H1 (cell line): ENCODE data around the gene PTPRF. TPM values are rescaled to one million over a fixed set of nuclear protein-coding genes. Genes with fewer than 3 reads are reported as not detected.

Experiments
- CTCF ChIA-PET: fragments of 300-600 bp; sonication (Branson Sonifier 250); formaldehyde crosslinking; loops from one replicate; lab custom pipeline; 2021; ENCODE audit not compliant: partially characterized antibody; lab: Charles Lee
- POLR2A ChIA-PET: fragments of 300-600 bp; sonication (Branson Sonifier 250); formaldehyde crosslinking; loops from one replicate; lab custom pipeline; 2021; ENCODE audit warnings: inconsistent platforms; ENCODE audit not compliant: partially characterized antibody; lab: Charles Lee
- DNase-seq, 2 experiments: peaks; one replicate each; pipeline versions ENCODE4 v3.0.0 to v3.0.0-alpha.2; 2010 to 2022; ENCODE audit warnings: low spot score in 2 of 2, low read depth in 1 of 2, mixed read lengths in 1 of 2
- FAIRE-seq: peaks from 2 replicates; lab custom pipeline; 2011; peaks lifted over from hg19 to GRCh38; lab: Jason Lieb, UNC
- H2AFZ ChIP-seq: 2 replicates; pipeline ENCODE4 v1.8.1; 2012; ENCODE audit warnings: low read length, inconsistent platforms
- H2AK5ac ChIP-seq: 2 replicates; pipeline ENCODE4 v1.6.1; 2013; ENCODE audit warnings: low read depth, low read length
- H2BK120ac ChIP-seq: replicated peaks from 2 replicates; pipeline ENCODE3; 2013; ENCODE audit warnings: low read depth, low read length, inconsistent platforms
- H2BK12ac ChIP-seq: 2 replicates; pipeline ENCODE4 v1.6.1; 2013; ENCODE audit warnings: low read depth, low read length
- H2BK15ac ChIP-seq: 2 replicates; pipeline ENCODE4 v1.6.1; 2013; ENCODE audit warnings: low read length
- H2BK20ac ChIP-seq: 2 replicates; pipeline ENCODE4 v1.6.1; 2013; ENCODE audit warnings: low read length
- H2BK5ac ChIP-seq: 2 replicates; pipeline ENCODE4 v1.6.1; 2013; ENCODE audit warnings: low read depth, low read length
- H3K14ac ChIP-seq: 2 replicates; pipeline ENCODE4 v1.6.1; 2013; ENCODE audit warnings: inconsistent platforms; ENCODE audit not compliant: insufficient read length
- H3K18ac ChIP-seq: 2 replicates; pipeline ENCODE4 v1.6.1; 2013; ENCODE audit warnings: low read length; ENCODE audit errors: extremely low read depth
- H3K23ac ChIP-seq: 2 replicates; pipeline ENCODE4 v1.6.1; 2013; ENCODE audit warnings: inconsistent platforms; ENCODE audit not compliant: insufficient read length
- H3K23me2 ChIP-seq: 2 replicates; pipeline ENCODE4 v1.6.1; 2013; ENCODE audit warnings: low read depth, low read length
- H3K27ac ChIP-seq: 2 replicates; pipeline ENCODE4 v1.6.1; 2011; ENCODE audit warnings: low read depth, low read length, inconsistent platforms
- H3K27me3 ChIP-seq, 4 experiments: replicated peaks in 1 of 4; 1 replicate in 1 of 4; 2 replicates in 3 of 4; pipeline versions ENCODE4 v1.6.1 to v1.8.1; 2011 to 2013; ENCODE audit warnings: low read length in 3 of 4, mild to moderate bottlenecking in 3 of 4, inconsistent platforms in 2 of 4, mixed read lengths in 2 of 4, moderate library complexity in 1 of 4; ENCODE audit not compliant: control insufficient read depth in 3 of 4, insufficient read depth in 3 of 4; ENCODE audit errors: extremely low read depth in 1 of 4
- H3K36me3 ChIP-seq, 4 experiments: 2 replicates each; pipeline versions ENCODE4 v1.6.1 to v1.8.1; 2011 to 2013; ENCODE audit warnings: mild to moderate bottlenecking in 4 of 4, low read length in 3 of 4, moderate library complexity in 2 of 4, control low read depth in 1 of 4, inconsistent platforms in 1 of 4; ENCODE audit not compliant: insufficient read depth in 4 of 4, control insufficient read depth in 2 of 4
- H3K4ac ChIP-seq: replicated peaks from 2 replicates; pipeline ENCODE3; 2013; ENCODE audit warnings: low read length, low read depth, mixed read lengths, inconsistent platforms; ENCODE audit not compliant: insufficient read length
- H3K4me1 ChIP-seq, 4 experiments: replicated peaks in 1 of 4; 1 replicate in 1 of 4; 2 replicates in 3 of 4; pipeline versions ENCODE4 v1.6.1 to v1.8.1; 2011 to 2013; ENCODE audit warnings: low read length in 3 of 4, inconsistent platforms in 2 of 4, mixed read lengths in 1 of 4; ENCODE audit not compliant: insufficient read depth in 4 of 4, control insufficient read depth in 3 of 4
- H3K4me2 ChIP-seq, 2 experiments: 2 replicates each; pipeline versions ENCODE4 v1.6.1 to v1.8.1; 2011 to 2013; ENCODE audit warnings: low read depth in 2 of 2, low read length in 2 of 2, control low read depth in 1 of 2, inconsistent platforms in 1 of 2, mild to moderate bottlenecking in 1 of 2; ENCODE audit not compliant: insufficient read depth in 1 of 2
- H3K4me3 ChIP-seq, 4 experiments: fragments of 200-600, 300-600 bp in 1 of 4; sonication (generic), shearing (Covaris generic), sonication (Bioruptor Twin) in 1 of 4; 2 replicates each; pipeline versions ENCODE4 v1.5.1 to v1.8.1; 2011 to 2016; ENCODE audit warnings: low read length in 4 of 4, low read depth in 3 of 4, control low read depth in 2 of 4, inconsistent platforms in 2 of 4, mild to moderate bottlenecking in 2 of 4, mixed read lengths in 1 of 4, moderate library complexity in 1 of 4; ENCODE audit not compliant: insufficient read depth in 2 of 4; ENCODE audit errors: extremely low read depth in 1 of 4
- H3K56ac ChIP-seq: replicated peaks from 2 replicates; pipeline ENCODE3; 2013; ENCODE audit warnings: low read depth, mild to moderate bottlenecking, mixed read lengths, low read length, inconsistent platforms; ENCODE audit not compliant: insufficient read length
- H3K79me1 ChIP-seq: 2 replicates; pipeline ENCODE4 v1.6.1; 2013; ENCODE audit warnings: low read depth, low read length, control low read depth
- H3K79me2 ChIP-seq, 2 experiments: 2 replicates each; pipeline versions ENCODE4 v1.6.1 to v1.8.1; 2012 to 2013; ENCODE audit warnings: low read length in 2 of 2, mild to moderate bottlenecking in 2 of 2, inconsistent platforms in 1 of 2; ENCODE audit not compliant: insufficient read depth in 2 of 2, control insufficient read depth in 1 of 2
- H3K9ac ChIP-seq, 4 experiments: replicated peaks in 1 of 4; 1 replicate in 1 of 4; 2 replicates in 3 of 4; pipeline versions ENCODE4 v1.6.1 to v1.8.1; 2011 to 2013; ENCODE audit warnings: low read depth in 3 of 4, low read length in 3 of 4, control low read depth in 2 of 4, mild to moderate bottlenecking in 2 of 4, moderate library complexity in 2 of 4, inconsistent platforms in 1 of 4; ENCODE audit errors: extremely low read depth in 1 of 4
- H3K9me3 ChIP-seq, 2 experiments: 2 replicates each; pipeline versions ENCODE4 v1.6.1 to v1.8.1; 2012 to 2013; ENCODE audit warnings: mild to moderate bottlenecking in 2 of 2, moderate library complexity in 2 of 2, control low read depth in 1 of 2, inconsistent platforms in 1 of 2, low read depth in 1 of 2, low read length in 1 of 2, mixed read lengths in 1 of 2; ENCODE audit not compliant: insufficient read depth in 2 of 2
- H4K20me1 ChIP-seq, 2 experiments: replicated peaks in 1 of 2; 2 replicates each; pipeline versions ENCODE3 to v1.8.1; 2011 to 2013; ENCODE audit warnings: inconsistent platforms in 2 of 2, low read length in 2 of 2, mild to moderate bottlenecking in 1 of 2; ENCODE audit not compliant: insufficient read depth in 2 of 2, control insufficient read depth in 1 of 2
- H4K5ac ChIP-seq: 2 replicates; pipeline ENCODE4 v1.6.1; 2013; ENCODE audit warnings: low read length, low read depth, mixed read lengths, inconsistent platforms; ENCODE audit not compliant: insufficient read length
- H4K8ac ChIP-seq: 2 replicates; pipeline ENCODE4 v1.8.0; 2013; ENCODE audit warnings: mild to moderate bottlenecking, moderate library complexity, low read length, inconsistent platforms; ENCODE audit not compliant: insufficient read depth; ENCODE audit errors: extremely low read depth
- H4K91ac ChIP-seq: replicated peaks from 2 replicates; pipeline ENCODE3; 2013; ENCODE audit warnings: low read length, mixed read lengths, inconsistent platforms; ENCODE audit not compliant: insufficient read length
- CBX8 ChIP-seq: fragments of 300-800, 300-1000 bp; sonication (generic); IDR thresholded peaks from 2 replicates; pipeline ENCODE4 v1.7.1; 2016; ENCODE audit warnings: low read depth, low read length, borderline replicate concordance
- CTBP2 ChIP-seq: IDR thresholded peaks from 2 replicates; pipeline ENCODE4 v1.7.0; 2011; ENCODE audit warnings: borderline replicate concordance, mild to moderate bottlenecking, moderate library complexity, mixed read lengths, low read length; ENCODE audit not compliant: insufficient read depth, insufficient read length
- JUN ChIP-seq: IDR thresholded peaks from 2 replicates; pipeline ENCODE4 v1.6.1; 2011; ENCODE audit warnings: low read depth, mild to moderate bottlenecking, improper control_type of control experiment, low read length
- JUND ChIP-seq: IDR thresholded peaks from 2 replicates; pipeline ENCODE4 v1.6.1; 2011; ENCODE audit warnings: mild to moderate bottlenecking, improper control_type of control experiment, low read length
- RAD21 ChIP-seq, 2 experiments: IDR thresholded peaks in 1 of 2; conservative IDR thresholded peaks in 1 of 2; 2 replicates each; pipeline ENCODE4 v1.6.1; 2011; ENCODE audit warnings: low read depth in 2 of 2, low read length in 2 of 2, improper control_type of control experiment in 1 of 2, inconsistent platforms in 1 of 2, mild to moderate bottlenecking in 1 of 2, moderate library complexity in 1 of 2
- RBBP5 ChIP-seq: IDR thresholded peaks from 2 replicates; pipeline ENCODE4 v1.7.1; 2012; ENCODE audit warnings: low read depth, mild to moderate bottlenecking, inconsistent platforms, low read length, moderate library complexity, borderline replicate concordance
- SIN3A ChIP-seq, 2 experiments: IDR thresholded peaks in 1 of 2; conservative IDR thresholded peaks in 1 of 2; 2 replicates each; pipeline ENCODE4 v1.6.1; 2011 to 2012; ENCODE audit warnings: low read length in 2 of 2, improper control_type of control experiment in 1 of 2, low read depth in 1 of 2, mild to moderate bottlenecking in 1 of 2
- SP4 ChIP-seq: IDR thresholded peaks from 2 replicates; pipeline ENCODE4 v1.6.1; 2012; ENCODE audit warnings: low read length, inconsistent platforms
- TCF12 ChIP-seq: IDR thresholded peaks from 2 replicates; pipeline ENCODE4 v1.6.1; 2011; ENCODE audit warnings: low read depth, mild to moderate bottlenecking, low read length
- YY1 ChIP-seq: IDR thresholded peaks from 2 replicates; pipeline ENCODE4 v1.6.1; 2011; ENCODE audit warnings: low read depth, mild to moderate bottlenecking, low read length
- ZNF274 ChIP-seq: IDR thresholded peaks from 2 replicates; pipeline ENCODE4 v1.7.0; 2012; ENCODE audit warnings: low read length, borderline replicate concordance; ENCODE audit errors: extremely low read depth
- WGBS, 2 experiments: shearing (Covaris generic) in 1 of 2; methylation state at CpG; one replicate each; pipeline versions ENCODE4 v1.1.6 to v1.1.7; 2013 to 2015; ENCODE audit warnings: low lambda C conversion rate in 2 of 2, mixed read lengths in 2 of 2, inconsistent platforms in 1 of 2, low coverage in 1 of 2, missing lambda C conversion rate in 1 of 2; ENCODE audit not compliant: insufficient replicate concordance in 2 of 2, insufficient coverage in 1 of 2, insufficient read length in 1 of 2; ENCODE audit errors: extremely low coverage in 1 of 2, missing lambda C conversion rate in 1 of 2; 5-methylcytosine and 5-hydroxymethylcytosine counted together
- polyA plus RNA-seq, 7 experiments: library from polyadenylated mRNA; depleted of rRNA in 3 of 7; stranded (reverse) in 5 of 7; unstranded in 2 of 7; fragments of >200 nt in 5 of 7; fragments of 200-250 nt in 2 of 7; gene quantifications; 1 replicate in 5 of 7; 2 replicates in 1 of 7; 4 replicates in 1 of 7; pipeline versions ENCODE4 v1.2.1 to v1.2.3, GENCODE V29; 2011 to 2013; ENCODE audit warnings: missing spikeins in 2 of 7, mixed read lengths in 2 of 7
- total RNA-seq: library from RNA; stranded (reverse); fragmentation: NEBNext Ultra II Directional; extraction: Animal tissue kit (Norgen Biotek cat#: 25700); gene quantifications from 2 replicates; pipeline ENCODE4 v1.2.1, GENCODE V29; 2021
- TF ChIP-seq, protein P1 (sequence below): IDR thresholded peaks from 2 replicates; pipeline ENCODE4 v1.6.1; 2011; ENCODE audit warnings: low read depth, mild to moderate bottlenecking, low read length; ENCODE audit not compliant: insufficient read depth

The PTPRF gene
- total and polyA plus RNA-seq, 2 of the 8 experiments (the other 6 are each of a cell fraction or from before 2014, with no cell fraction given) = 136 to 231 TPM

DNA sequence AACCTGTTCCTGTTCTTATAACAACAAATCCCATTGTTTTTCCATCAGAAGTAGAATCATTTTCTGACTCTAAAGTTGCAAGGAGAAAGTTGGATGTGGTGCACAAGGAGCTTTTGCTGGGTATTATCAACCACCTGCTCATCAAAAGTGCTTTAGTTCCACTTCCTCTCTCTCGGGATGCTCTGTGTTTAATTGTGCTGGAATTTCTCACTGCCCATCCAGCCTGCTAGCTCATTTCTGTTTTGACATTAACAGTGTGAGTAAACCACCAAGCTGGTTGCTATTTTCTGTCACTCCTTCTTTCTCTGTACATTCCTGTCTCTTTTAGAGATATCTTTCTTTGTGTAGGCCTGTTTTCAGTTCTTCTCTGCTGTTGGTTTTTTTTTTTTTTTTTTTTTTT, 125.3 kb downstream of the PTPRF start:
- H2BK20ac ChIP-seq = no peak overlapping the region
- H2BK5ac ChIP-seq = no peak overlapping the region
- H3K4ac ChIP-seq = no peak overlapping the region
- H2BK120ac ChIP-seq = no peak overlapping the region
- H2AFZ ChIP-seq = no peak overlapping the region
- no peak overlapping the region for H3K4me2 ChIP-seq
- peaks cover 5 to 33% of the 10 kb centered on the region in 2 experiments; a peak in 3 of 4 replicates for H3K79me2 ChIP-seq
- no peak overlapping the region for H3K56ac ChIP-seq
- no peak overlapping the region for H2AK5ac ChIP-seq
- DNase-seq (no peak), FAIRE-seq (no peak)
- no peak overlapping the region for H2BK12ac ChIP-seq
- no peak overlapping the region for H4K8ac ChIP-seq
- H3K23me2 ChIP-seq = peaks cover 7% of the 10 kb centered on the region
- H3K14ac ChIP-seq = no peak overlapping the region
- H3K18ac ChIP-seq = no peak overlapping the region
- ChIA-PET CTCF (interaction anchor here (0.5 kb wide), 1 partner anchor 244 kb away, joined by 3 read pairs; no protein-coding TSS in a partner anchor), POLR2A (interaction anchor here (1.0 to 33.2 kb wide), 2 partner anchors 19 to 51 kb away, joined by 4 to 651 read pairs; partner anchors contain the start of gene ST3GAL3)
- H3K9ac ChIP-seq = no peak overlapping the region
- H3K36me3 ChIP-seq = peaks cover 9 to 59% (median 32%) of the 10 kb centered on the region in 4 experiments
- no peak overlapping the region for H4K5ac ChIP-seq
- no peak overlapping the region for H3K4me3 ChIP-seq
- H3K9me3 ChIP-seq = no peaks in the 10 kb centered on the region
- peaks cover 9 to 20% (median 19%) of the 10 kb centered on the region in 4 experiments for H3K4me1 ChIP-seq
- no peaks in the 10 kb centered on the region; the same call in none of the 2 replicates for H3K79me1 ChIP-seq
- no peak overlapping the region for H3K23ac ChIP-seq
- no peak overlapping the region for H4K91ac ChIP-seq
- peaks cover 3 to 14% of the 10 kb centered on the region in 2 experiments for H4K20me1 ChIP-seq
- WGBS, 2 experiments = 100% methylated on average over 1 of the region's 1 CpG; no CpG with 5 or more reads in 1 of the 2 experiments
- no peak overlapping the region for H2BK15ac ChIP-seq
- no peak overlapping the region for H3K27ac ChIP-seq
- no peaks in the 10 kb centered on the region for H3K27me3 ChIP-seq
- TF ChIP-seq RBBP5 (no peak), ZNF274 (no peak), RAD21 (IDR thresholded peaks at IDR 0.05 in 1 of 2, conservative IDR thresholded peaks at IDR 0.05 in 1 of 2; ENCODE audit: low read depth in 2 of 2, low read length in 2 of 2) (no peak), CBX8 (no peak), SIN3A (conservative IDR thresholded peaks at IDR 0.05 in 1 of 2, IDR thresholded peaks at IDR 0.05 in 1 of 2; ENCODE audit: low read depth in 1 of 2, low read length in 2 of 2) (no peak), SP4 (no peak), CTBP2 (no peak), JUN (no peak), TCF12 (no peak), JUND (no peak), YY1 (no peak)
- TF ChIP-seq, protein P1, sequence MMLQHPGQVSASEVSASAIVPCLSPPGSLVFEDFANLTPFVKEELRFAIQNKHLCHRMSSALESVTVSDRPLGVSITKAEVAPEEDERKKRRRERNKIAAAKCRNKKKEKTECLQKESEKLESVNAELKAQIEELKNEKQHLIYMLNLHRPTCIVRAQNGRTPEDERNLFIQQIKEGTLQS = no peak
